ENCODE results near the gene POLR2J.

POLR2J gene

DNA sequence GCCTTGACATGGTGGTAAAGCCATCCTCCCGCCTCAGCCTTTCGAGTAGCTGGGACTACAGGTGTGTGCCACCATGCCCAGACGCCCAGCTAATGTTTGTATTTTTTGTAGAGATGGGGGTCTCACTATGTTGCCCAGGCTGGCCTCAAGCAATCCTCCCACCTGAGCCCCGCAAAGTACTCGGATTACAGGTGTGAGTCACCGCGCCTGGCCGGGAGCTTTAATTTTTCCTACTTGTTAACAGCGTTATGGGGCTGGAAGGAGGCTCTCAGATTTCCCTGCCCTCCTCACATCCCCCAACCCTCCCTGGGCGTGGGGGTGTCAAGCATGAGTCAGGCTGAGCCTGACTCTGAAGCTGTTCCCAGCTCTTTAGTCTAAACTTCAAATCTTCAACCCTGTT is 22.4 kb downstream of the POLR2J start (continued):
- no peak for TF ChIP-seq ZNF302 (tag by site-specific recombination; IDR thresholded peaks at IDR 0.05; ENCODE audit: low read depth)
- TF ChIP-seq GLI4 (tag by site-specific recombination; IDR thresholded peaks at IDR 0.05) = no peak
- TF ChIP-seq RBAK (tag by site-specific recombination; IDR thresholded peaks at IDR 0.05) = no peak
- no peak for TF ChIP-seq KLF9 (tag by site-specific recombination; IDR thresholded peaks at IDR 0.05; ENCODE audit: low read depth)
- no peak for TF ChIP-seq FEZF1 (tag by site-specific recombination; IDR thresholded peaks at IDR 0.05)
- no peak for TF ChIP-seq ZNF76 (tag by site-specific recombination; IDR thresholded peaks at IDR 0.05; ENCODE audit: borderline replicate concordance, low read depth)
- TF ChIP-seq ZNF610 (tag by site-specific recombination; IDR thresholded peaks at IDR 0.05; ENCODE audit: borderline replicate concordance) = no peak
- TF ChIP-seq, protein P1, sequence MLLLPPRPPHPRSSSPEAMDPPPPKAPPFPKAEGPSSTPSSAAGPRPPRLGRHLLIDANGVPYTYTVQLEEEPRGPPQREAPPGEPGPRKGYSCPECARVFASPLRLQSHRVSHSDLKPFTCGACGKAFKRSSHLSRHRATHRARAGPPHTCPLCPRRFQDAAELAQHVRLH (tag by site-specific recombination; IDR thresholded peaks at IDR 0.05) = no peak
- TF ChIP-seq, protein P2, sequence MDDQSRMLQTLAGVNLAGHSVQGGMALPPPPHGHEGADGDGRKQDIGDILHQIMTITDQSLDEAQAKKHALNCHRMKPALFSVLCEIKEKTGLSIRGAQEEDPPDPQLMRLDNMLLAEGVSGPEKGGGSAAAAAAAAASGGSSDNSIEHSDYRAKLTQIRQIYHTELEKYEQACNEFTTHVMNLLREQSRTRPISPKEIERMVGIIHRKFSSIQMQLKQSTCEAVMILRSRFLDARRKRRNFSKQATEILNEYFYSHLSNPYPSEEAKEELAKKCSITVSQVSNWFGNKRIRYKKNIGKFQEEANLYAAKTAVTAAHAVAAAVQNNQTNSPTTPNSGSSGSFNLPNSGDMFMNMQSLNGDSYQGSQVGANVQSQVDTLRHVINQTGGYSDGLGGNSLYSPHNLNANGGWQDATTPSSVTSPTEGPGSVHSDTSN (CRISPR knock-in tag; IDR thresholded peaks at IDR 0.05) = no peak
- TF ChIP-seq MZF1 (tag by site-specific recombination; IDR thresholded peaks at IDR 0.05; ENCODE audit: borderline replicate concordance) = no peak
- no peak for TF ChIP-seq ZNF510 (tag by site-specific recombination; IDR thresholded peaks at IDR 0.05; ENCODE audit: insufficient replicate concordance)
- TF ChIP-seq, protein P3, sequence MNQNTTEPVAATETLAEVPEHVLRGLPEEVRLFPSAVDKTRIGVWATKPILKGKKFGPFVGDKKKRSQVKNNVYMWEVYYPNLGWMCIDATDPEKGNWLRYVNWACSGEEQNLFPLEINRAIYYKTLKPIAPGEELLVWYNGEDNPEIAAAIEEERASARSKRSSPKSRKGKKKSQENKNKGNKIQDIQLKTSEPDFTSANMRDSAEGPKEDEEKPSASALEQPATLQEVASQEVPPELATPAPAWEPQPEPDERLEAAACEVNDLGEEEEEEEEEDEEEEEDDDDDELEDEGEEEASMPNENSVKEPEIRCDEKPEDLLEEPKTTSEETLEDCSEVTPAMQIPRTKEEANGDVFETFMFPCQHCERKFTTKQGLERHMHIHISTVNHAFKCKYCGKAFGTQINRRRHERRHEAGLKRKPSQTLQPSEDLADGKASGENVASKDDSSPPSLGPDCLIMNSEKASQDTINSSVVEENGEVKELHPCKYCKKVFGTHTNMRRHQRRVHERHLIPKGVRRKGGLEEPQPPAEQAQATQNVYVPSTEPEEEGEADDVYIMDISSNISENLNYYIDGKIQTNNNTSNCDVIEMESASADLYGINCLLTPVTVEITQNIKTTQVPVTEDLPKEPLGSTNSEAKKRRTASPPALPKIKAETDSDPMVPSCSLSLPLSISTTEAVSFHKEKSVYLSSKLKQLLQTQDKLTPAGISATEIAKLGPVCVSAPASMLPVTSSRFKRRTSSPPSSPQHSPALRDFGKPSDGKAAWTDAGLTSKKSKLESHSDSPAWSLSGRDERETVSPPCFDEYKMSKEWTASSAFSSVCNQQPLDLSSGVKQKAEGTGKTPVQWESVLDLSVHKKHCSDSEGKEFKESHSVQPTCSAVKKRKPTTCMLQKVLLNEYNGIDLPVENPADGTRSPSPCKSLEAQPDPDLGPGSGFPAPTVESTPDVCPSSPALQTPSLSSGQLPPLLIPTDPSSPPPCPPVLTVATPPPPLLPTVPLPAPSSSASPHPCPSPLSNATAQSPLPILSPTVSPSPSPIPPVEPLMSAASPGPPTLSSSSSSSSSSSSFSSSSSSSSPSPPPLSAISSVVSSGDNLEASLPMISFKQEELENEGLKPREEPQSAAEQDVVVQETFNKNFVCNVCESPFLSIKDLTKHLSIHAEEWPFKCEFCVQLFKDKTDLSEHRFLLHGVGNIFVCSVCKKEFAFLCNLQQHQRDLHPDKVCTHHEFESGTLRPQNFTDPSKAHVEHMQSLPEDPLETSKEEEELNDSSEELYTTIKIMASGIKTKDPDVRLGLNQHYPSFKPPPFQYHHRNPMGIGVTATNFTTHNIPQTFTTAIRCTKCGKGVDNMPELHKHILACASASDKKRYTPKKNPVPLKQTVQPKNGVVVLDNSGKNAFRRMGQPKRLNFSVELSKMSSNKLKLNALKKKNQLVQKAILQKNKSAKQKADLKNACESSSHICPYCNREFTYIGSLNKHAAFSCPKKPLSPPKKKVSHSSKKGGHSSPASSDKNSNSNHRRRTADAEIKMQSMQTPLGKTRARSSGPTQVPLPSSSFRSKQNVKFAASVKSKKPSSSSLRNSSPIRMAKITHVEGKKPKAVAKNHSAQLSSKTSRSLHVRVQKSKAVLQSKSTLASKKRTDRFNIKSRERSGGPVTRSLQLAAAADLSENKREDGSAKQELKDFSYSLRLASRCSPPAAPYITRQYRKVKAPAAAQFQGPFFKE (tag by site-specific recombination; IDR thresholded peaks at IDR 0.05; ENCODE audit: borderline replicate concordance) = no peak
- TF ChIP-seq ZNF23 (tag by site-specific recombination; IDR thresholded peaks at IDR 0.05; ENCODE audit: borderline replicate concordance) = no peak
- no peak for TF ChIP-seq ZNF561 (tag by site-specific recombination; IDR thresholded peaks at IDR 0.05; ENCODE audit: borderline replicate concordance)
- TF ChIP-seq, protein P4, sequence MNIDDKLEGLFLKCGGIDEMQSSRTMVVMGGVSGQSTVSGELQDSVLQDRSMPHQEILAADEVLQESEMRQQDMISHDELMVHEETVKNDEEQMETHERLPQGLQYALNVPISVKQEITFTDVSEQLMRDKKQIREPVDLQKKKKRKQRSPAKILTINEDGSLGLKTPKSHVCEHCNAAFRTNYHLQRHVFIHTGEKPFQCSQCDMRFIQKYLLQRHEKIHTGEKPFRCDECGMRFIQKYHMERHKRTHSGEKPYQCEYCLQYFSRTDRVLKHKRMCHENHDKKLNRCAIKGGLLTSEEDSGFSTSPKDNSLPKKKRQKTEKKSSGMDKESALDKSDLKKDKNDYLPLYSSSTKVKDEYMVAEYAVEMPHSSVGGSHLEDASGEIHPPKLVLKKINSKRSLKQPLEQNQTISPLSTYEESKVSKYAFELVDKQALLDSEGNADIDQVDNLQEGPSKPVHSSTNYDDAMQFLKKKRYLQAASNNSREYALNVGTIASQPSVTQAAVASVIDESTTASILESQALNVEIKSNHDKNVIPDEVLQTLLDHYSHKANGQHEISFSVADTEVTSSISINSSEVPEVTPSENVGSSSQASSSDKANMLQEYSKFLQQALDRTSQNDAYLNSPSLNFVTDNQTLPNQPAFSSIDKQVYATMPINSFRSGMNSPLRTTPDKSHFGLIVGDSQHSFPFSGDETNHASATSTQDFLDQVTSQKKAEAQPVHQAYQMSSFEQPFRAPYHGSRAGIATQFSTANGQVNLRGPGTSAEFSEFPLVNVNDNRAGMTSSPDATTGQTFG (tag by site-specific recombination; IDR thresholded peaks at IDR 0.05; ENCODE audit: borderline replicate concordance) = no peak
- 0 out of 2 replicates have a peak, but pooled peaks have one; percentile 29 for TF ChIP-seq ZXDB (tag by site-specific recombination; IDR thresholded peaks at IDR 0.05)
- TF ChIP-seq, protein P5, sequence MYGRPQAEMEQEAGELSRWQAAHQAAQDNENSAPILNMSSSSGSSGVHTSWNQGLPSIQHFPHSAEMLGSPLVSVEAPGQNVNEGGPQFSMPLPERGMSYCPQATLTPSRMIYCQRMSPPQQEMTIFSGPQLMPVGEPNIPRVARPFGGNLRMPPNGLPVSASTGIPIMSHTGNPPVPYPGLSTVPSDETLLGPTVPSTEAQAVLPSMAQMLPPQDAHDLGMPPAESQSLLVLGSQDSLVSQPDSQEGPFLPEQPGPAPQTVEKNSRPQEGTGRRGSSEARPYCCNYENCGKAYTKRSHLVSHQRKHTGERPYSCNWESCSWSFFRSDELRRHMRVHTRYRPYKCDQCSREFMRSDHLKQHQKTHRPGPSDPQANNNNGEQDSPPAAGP (tag by site-specific recombination; IDR thresholded peaks at IDR 0.05) = peak; percentile 80
- no peak for TF ChIP-seq TCF7L2 (IDR thresholded peaks at IDR 0.05; ENCODE audit: borderline replicate concordance, low read depth, low read length)
- TF ChIP-seq, protein P6, sequence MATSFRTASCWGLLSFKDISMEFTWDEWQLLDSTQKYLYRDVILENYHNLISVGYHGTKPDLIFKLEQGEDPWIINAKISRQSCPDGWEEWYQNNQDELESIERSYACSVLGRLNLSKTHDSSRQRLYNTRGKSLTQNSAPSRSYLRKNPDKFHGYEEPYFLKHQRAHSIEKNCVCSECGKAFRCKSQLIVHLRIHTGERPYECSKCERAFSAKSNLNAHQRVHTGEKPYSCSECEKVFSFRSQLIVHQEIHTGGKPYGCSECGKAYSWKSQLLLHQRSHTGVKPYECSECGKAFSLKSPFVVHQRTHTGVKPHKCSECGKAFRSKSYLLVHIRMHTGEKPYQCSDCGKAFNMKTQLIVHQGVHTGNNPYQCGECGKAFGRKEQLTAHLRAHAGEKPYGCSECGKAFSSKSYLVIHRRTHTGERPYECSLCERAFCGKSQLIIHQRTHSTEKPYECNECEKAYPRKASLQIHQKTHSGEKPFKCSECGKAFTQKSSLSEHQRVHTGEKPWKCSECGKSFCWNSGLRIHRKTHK (tag by site-specific recombination; IDR thresholded peaks at IDR 0.05) = no peak
- TF ChIP-seq ZNF626 (tag by site-specific recombination; IDR thresholded peaks at IDR 0.05) = no peak
- TF ChIP-seq ZBTB7A (tag by site-specific recombination; IDR thresholded peaks at IDR 0.05; ENCODE audit: low read depth) = no peak
- TF ChIP-seq, protein P7, sequence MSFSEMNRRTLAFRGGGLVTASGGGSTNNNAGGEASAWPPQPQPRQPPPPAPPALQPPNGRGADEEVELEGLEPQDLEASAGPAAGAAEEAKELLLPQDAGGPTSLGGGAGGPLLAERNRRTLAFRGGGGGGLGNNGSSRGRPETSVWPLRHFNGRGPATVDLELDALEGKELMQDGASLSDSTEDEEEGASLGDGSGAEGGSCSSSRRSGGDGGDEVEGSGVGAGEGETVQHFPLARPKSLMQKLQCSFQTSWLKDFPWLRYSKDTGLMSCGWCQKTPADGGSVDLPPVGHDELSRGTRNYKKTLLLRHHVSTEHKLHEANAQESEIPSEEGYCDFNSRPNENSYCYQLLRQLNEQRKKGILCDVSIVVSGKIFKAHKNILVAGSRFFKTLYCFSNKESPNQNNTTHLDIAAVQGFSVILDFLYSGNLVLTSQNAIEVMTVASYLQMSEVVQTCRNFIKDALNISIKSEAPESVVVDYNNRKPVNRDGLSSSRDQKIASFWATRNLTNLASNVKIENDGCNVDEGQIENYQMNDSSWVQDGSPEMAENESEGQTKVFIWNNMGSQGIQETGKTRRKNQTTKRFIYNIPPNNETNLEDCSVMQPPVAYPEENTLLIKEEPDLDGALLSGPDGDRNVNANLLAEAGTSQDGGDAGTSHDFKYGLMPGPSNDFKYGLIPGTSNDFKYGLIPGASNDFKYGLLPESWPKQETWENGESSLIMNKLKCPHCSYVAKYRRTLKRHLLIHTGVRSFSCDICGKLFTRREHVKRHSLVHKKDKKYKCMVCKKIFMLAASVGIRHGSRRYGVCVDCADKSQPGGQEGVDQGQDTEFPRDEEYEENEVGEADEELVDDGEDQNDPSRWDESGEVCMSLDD (tag by site-specific recombination; IDR thresholded peaks at IDR 0.05) = no peak
- no peak for TF ChIP-seq ZNF514 (tag by site-specific recombination; IDR thresholded peaks at IDR 0.05)
- no peak for TF ChIP-seq ZNF175 (tag by site-specific recombination; IDR thresholded peaks at IDR 0.05)
- no peak for TF ChIP-seq ZNF830 (tag by site-specific recombination; IDR thresholded peaks at IDR 0.05; ENCODE audit: low read depth)

Data from HEK293 (cell line).